HL-60/S4 treated with retinoic acid at 250 ng/mL for 4 days and 3 days (cell line): Measurements from ENCODE around the gene LTBP1.
"Not testable (repeated sequence)": the region's sequence is repeated elsewhere in the genome, so short reads cannot be mapped to it uniquely, and the experiment has no call there.

Source experiments
- in situ Hi-C: fragments of 300-500 bp; cut with MboI; formaldehyde crosslinking; loops from 2 replicates; pipeline ENCODE4 v1.7.0; 2022; ENCODE audit warnings: low sequenced_read_pairs

Gene LTBP1

GRCh38 chr2:32958821-32959220, 12.1 kb downstream of the LTBP1 start:
- in situ Hi-C loops: no loop called here

- in situ Hi-C loops: no loop called here
Measured at GRCh38 chr2:32960238-32960637, 13.5 kb downstream of the LTBP1 start.

GRCh38 chr2:32960647-32961403, 14.1 kb downstream of the LTBP1 start:
- in situ Hi-C loops: no loop called here

- in situ Hi-C loops: no loop called here
Measured at GRCh38 chr2:32962690-32963089, 15.9 kb downstream of the LTBP1 start.

DNA sequence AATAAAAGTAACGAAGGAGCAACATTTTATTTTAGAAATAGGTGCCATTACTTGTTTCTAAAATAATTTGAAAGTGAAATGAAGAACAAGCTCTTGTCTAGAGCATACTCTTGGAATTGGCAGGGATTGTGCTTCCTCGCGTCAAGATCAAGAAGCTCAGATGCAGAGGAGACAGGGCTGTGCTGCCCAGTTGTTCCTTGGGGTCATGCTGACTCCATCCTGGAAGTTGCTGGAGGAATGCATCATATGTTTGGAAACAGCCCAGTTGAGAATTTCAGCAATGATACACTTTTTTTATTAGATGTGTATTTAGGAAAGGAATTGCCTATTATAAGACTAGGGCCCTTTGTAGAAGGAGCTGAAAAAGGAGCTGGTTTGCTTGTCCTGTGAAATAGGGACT, 17.2 kb downstream of the LTBP1 start:
- in situ Hi-C loops: no loop called here

- in situ Hi-C loops: no loop called here
Measured at GRCh38 chr2:32965523-32966171, 18.9 kb downstream of the LTBP1 start.

- in situ Hi-C loops: no loop called here
Measured at GRCh38 chr2:32969444-32970162, 22.9 kb downstream of the LTBP1 start.

- in situ Hi-C loops: not testable (repeated sequence)
Measured at GRCh38 chr2:32973772-32974171, 27.0 kb downstream of the LTBP1 start.

GRCh38 chr2:32976409-32977063, 29.8 kb downstream of the LTBP1 start:
- in situ Hi-C loops: no loop called here

- in situ Hi-C loops: no loop called here
Measured at GRCh38 chr2:32977228-32977758, 30.5 kb downstream of the LTBP1 start.

GRCh38 chr2:32981612-32982011, 34.9 kb downstream of the LTBP1 start:
- in situ Hi-C loops: no loop called here

- in situ Hi-C loops: not testable (repeated sequence)
Measured at GRCh38 chr2:32983193-32983924, 36.6 kb downstream of the LTBP1 start.

DNA sequence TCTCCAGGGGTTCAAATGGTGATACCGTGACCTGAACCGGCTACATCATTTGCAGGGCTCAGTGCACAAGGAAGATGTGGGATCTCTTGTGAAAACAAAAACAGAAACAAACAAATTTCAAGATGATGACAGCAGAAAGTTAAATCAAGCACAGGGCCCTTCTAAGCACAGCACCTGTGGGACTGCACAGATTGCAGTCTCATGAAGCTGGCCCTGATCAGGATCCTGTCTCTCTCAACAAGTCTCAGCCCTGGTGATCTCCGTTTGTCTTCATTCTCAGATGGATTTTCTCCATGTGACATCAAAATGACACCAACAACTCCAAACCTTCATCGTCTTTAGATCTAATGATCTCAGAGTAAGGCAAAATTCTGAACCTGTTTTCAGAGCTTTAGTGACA, 39.7 kb downstream of the LTBP1 start:
- in situ Hi-C loops: no loop called here

DNA sequence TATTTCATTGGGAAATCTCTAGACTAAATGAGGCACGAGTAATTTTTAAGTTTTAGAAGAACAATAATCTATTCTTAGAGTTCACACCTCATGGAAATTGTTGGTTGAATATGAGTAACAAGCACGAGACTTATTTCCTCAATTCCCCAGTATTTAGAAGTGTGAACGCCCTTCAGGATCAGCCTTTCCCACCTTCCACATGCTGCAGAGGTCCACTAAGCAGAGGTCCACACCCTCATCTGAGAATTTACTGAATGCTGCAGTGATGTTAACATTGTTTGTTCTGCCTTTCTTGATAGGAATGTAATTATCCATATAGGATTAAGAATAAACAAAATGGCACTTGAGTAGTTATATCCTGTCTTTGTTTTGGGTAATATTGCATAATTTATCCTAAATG, 41.8 kb downstream of the LTBP1 start:
- in situ Hi-C loops: no loop called here

- in situ Hi-C loops: no loop called here
Measured at GRCh38 chr2:32990556-32990955, 43.8 kb downstream of the LTBP1 start.

DNA sequence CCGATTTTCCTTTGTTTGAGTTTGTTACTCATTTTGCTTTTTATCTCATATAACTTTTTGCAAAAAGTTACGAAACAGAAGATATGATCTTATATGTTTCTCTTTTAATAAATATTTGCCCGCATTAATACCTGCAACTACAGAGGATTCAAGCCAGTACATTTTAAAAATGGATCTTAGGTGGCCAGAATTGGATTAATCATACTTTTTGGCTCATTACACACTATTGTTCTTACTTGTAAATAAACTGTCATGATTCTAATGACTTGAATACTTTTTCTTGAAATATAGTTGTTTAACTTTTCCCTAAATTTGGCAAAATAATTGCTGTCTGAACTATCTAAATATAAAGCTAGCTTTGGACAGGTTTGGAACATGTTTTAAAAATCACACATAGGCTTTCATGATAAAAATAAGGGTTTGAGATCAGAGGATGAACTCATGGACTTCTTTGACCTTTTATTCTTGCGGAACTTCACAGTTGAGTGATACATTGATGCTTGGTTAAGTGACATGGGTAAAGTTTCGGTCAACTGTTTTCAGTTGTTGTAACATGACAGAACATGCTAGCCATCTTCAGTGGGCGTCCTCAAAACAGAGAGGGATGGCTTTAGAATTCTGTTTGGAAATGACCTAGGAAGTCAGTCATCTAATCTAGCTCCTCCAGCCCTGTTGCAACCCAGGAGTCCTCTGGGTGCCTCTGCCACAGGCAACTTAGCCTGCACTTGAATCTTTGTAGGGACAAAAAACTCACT, 44.5 kb downstream of the LTBP1 start:
- in situ Hi-C loops: no loop called here

DNA sequence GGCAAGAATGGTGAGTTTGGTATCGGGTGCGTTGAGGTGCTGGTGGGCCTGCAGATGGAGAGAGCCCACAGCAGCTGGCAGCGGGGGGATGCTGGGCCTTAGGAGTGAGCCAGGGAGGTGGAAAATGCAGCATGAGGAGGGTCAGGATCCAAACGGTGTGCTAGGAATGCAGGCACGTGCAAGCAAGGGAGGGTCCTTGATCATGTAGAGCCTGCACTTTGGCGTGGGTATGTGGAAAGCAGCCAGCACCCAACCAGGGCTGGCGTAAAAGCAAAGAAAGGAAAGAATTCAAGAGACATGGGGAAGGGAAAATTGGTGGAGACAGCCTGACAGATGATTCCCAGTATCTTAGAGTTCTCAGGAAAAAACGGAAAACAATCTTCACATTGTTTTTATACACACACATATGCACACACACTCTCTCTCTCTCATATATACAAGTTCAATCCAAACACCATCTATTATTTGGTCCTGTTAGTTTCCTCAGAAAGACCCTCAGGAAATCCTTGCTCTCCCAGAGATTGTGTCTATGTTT, 46.3 kb downstream of the LTBP1 start:
- in situ Hi-C loops: no loop called here

DNA sequence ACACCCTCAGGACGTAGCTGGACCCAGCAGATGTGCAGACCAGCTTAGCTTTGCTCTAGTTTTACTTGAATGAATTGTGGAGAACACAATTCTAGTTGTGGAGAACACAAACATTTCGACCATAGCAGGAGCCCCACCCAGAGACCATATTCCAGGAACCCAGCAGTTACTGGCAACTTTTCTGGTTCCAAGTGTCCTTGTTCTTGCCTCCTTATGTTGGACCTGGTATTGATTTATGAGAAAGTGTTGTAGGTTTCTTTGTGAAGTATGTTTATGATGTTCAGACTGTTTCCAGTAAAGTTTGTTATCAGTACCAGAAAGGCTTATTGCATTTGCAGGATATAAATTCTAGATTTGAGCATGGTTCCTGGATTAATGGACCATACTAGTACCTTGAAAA, 51.0 kb downstream of the LTBP1 start:
- in situ Hi-C loops: no loop called here

GRCh38 chr2:33000986-33001385, 54.2 kb downstream of the LTBP1 start:
- in situ Hi-C loops: no loop called here

GRCh38 chr2:33001823-33002222, 55.1 kb downstream of the LTBP1 start:
- in situ Hi-C loops: no loop called here
